HUES48 (cell line): ENCODE data around the gene PBRM1.

Source experiments
- H3K27ac ChIP-seq: one replicate; pipeline ENCODE4 v1.7.0; 2013; ENCODE audit warnings: low read depth, low read length, inconsistent platforms
- H3K27me3 ChIP-seq: 2 replicates; pipeline ENCODE4 v1.6.1; 2013; ENCODE audit warnings: mild to moderate bottlenecking, low read length; ENCODE audit not compliant: control insufficient read depth, insufficient read depth
- H3K36me3 ChIP-seq: 2 replicates; pipeline ENCODE4 v1.6.1; 2013; ENCODE audit warnings: low read length; ENCODE audit not compliant: control insufficient read depth, insufficient read depth
- H3K4me1 ChIP-seq: 2 replicates; pipeline ENCODE4 v1.6.1; 2013; ENCODE audit warnings: mild to moderate bottlenecking, low read length; ENCODE audit not compliant: control insufficient read depth, insufficient read depth
- H3K4me3 ChIP-seq: 2 replicates; pipeline ENCODE4 v1.5.1; 2013; ENCODE audit warnings: mild to moderate bottlenecking, low read depth, low read length
- H3K9ac ChIP-seq: 2 replicates; pipeline ENCODE4 v1.6.1; 2013; ENCODE audit warnings: mild to moderate bottlenecking, low read depth, low read length, moderate library complexity
- H3K9me3 ChIP-seq: 2 replicates; pipeline ENCODE4 v1.6.1; 2013; ENCODE audit warnings: low read length; ENCODE audit not compliant: control insufficient read depth, insufficient read depth

The PBRM1 gene

GRCh38 chr3:52703341-52703740 lies 17.6 kb upstream of the PBRM1 start:
- H3K27ac ChIP-seq = no peak overlapping the region
- H3K4me3 ChIP-seq = no peak overlapping the region
- no peak overlapping the region for H3K9ac ChIP-seq

DNA sequence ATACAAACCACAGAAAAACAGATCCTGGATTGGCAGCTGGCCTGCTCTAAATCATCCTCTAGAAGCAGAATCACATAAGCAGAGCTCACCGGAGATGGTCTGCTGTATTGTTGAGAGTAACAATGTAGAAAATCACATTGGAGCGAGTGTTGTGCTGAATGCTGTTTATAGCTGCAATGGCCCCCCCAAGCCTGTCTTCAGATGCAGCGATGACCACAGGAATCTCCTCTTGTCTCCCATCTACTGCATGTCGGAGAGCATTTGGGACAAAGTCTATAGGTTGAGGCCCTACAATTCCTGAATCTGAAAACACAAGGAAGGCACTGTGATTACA lies 11.9 kb upstream of the PBRM1 start:
- Histone ChIP-seq H3K4me3 (no peak overlapping the region), H3K4me1 (no peaks in the 10 kb centered on the region), H3K9ac (no peak overlapping the region), H3K9me3 (no peaks in the 10 kb centered on the region), H3K27me3 (no peaks in the 10 kb centered on the region), H3K27ac (no peak overlapping the region), H3K36me3 (peaks cover 72% of the 10 kb centered on the region)

More at GRCh38 chr3:52703341-52703740, 17.6 kb upstream of the PBRM1 start:
- H3K27me3 ChIP-seq = no peaks in the 10 kb centered on the region
- H3K36me3 ChIP-seq = peaks cover 30% of the 10 kb centered on the region
- H3K9me3 ChIP-seq = no peaks in the 10 kb centered on the region
- H3K4me1 ChIP-seq = peaks cover 7% of the 10 kb centered on the region; the same call in 1 of the 2 replicates

GRCh38 chr3:52696830-52697631 lies 11.3 kb upstream of the PBRM1 start:
- no peaks in the 10 kb centered on the region for H3K9me3 ChIP-seq
- H3K4me1 ChIP-seq = no peaks in the 10 kb centered on the region
- peaks cover 78% of the 10 kb centered on the region for H3K36me3 ChIP-seq
- H3K27ac ChIP-seq = no peak overlapping the region
- no peaks in the 10 kb centered on the region for H3K27me3 ChIP-seq
- H3K4me3 ChIP-seq = no peak overlapping the region
- H3K9ac ChIP-seq = no peak overlapping the region

DNA sequence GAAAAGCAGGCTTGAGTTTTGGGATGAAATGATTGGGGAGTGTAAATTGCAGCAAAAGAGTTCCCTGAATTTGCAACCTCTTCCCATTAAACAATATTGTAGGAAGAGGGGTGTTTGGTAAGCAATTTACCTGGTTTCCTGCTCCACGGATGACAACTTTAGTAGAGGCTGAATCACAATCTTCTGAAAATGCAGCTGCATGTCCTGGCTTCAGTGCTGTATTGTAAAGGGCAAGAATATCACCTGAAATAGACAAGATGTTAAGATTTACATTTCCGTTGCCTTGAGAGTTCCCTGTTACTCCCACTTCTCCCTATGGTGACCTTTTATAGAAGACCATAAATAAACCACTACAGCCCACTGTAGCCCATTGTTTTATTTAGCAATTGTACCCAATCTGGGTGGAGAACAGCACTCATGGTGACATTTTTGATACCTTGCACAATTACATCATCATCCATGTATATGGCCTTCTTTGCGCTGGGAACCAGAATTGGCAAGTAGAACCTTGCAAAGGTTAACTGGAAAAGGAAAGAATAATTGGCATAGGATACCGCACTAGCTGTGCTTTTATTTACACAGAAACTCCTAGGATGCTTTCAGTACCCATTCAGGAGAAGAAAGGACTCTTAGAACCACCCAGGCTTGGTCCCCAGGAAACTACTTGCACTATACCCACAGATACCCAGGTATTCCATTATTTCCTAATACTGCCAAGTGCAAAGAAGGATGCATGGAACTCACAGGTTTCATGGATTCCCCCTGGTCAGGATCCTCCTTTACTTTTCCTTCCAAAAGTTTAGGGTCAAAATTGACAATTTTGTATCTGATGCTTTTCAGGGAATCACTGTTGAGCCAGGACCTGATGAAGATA lies 10.3 kb upstream of the PBRM1 start:
- Histone ChIP-seq H3K4me3 (no peak overlapping the region), H3K4me1 (no peaks in the 10 kb centered on the region), H3K9me3 (no peaks in the 10 kb centered on the region), H3K27ac (no peak overlapping the region), H3K36me3 (peaks cover 88% of the 10 kb centered on the region), H3K9ac (no peak overlapping the region), H3K27me3 (no peaks in the 10 kb centered on the region)

DNA sequence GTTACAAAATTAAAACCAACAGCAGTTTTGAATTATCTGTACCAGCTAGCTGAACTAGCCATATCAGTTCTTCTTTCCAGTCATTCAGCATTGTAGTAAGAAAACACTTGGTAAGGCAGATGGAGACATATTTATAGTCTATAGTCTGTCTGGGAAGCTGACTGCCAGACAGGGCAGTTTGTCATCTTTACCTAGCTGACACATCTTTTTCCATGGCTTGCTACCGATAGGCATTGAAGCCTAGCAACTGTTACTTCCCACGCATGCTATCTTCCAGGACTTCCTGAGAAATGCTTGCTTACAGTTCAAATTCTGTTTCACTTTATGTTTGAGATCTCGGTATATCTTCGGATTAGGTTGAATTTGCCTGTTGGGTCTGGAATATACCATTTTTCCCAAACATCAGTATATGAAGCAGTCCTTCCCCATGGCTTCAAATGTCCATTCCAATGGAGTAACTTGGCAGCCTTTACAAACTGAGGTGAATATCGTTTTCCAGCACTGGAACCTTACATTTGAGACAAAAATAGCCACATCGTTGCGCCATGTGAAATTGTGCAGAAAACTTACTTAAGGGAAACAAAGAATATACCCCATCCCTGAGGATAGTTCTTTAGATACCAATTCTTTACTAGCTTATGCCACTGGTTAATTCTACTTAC lies 8.9 kb upstream of the PBRM1 start:
- Histone ChIP-seq H3K4me1 (no peaks in the 10 kb centered on the region), H3K27me3 (no peaks in the 10 kb centered on the region), H3K9me3 (no peaks in the 10 kb centered on the region), H3K27ac (peak overlapping the region; percentile 26), H3K36me3 (peaks cover 94% of the 10 kb centered on the region), H3K9ac (no peak overlapping the region), H3K4me3 (no peak overlapping the region)

GRCh38 chr3:52693071-52693470 lies 7.4 kb upstream of the PBRM1 start:
- Histone ChIP-seq H3K4me1 (no peaks in the 10 kb centered on the region), H3K9me3 (no peaks in the 10 kb centered on the region), H3K36me3 (peaks cover 100% of the 10 kb centered on the region), H3K4me3 (no peak overlapping the region), H3K27me3 (no peaks in the 10 kb centered on the region), H3K27ac (no peak overlapping the region), H3K9ac (no peak overlapping the region)

- Histone ChIP-seq H3K9me3 (no peaks in the 10 kb centered on the region), H3K27ac (no peak overlapping the region), H3K9ac (no peak overlapping the region), H3K36me3 (peaks cover 90% of the 10 kb centered on the region), H3K27me3 (no peaks in the 10 kb centered on the region), H3K4me3 (no peak overlapping the region), H3K4me1 (0 out of 2 replicates have a peak, but pooled peaks cover 6% of the 10 kb centered on the region)
Measured at GRCh38 chr3:52690560-52690959, 4.8 kb upstream of the PBRM1 start.

GRCh38 chr3:52689151-52689550 lies 3.4 kb upstream of the PBRM1 start:
- peak overlapping the region; percentile 6 for H3K27ac ChIP-seq
- H3K9me3 ChIP-seq = no peaks in the 10 kb centered on the region
- no peak overlapping the region for H3K9ac ChIP-seq
- peaks cover 76% of the 10 kb centered on the region for H3K36me3 ChIP-seq
- H3K4me3 ChIP-seq = no peak overlapping the region
- no peaks in the 10 kb centered on the region for H3K27me3 ChIP-seq
- 0 out of 2 replicates have a peak, but pooled peaks cover 6% of the 10 kb centered on the region for H3K4me1 ChIP-seq

GRCh38 chr3:52688266-52688665 lies 2.6 kb upstream of the PBRM1 start:
- no peak overlapping the region for H3K9ac ChIP-seq
- no peak overlapping the region for H3K4me3 ChIP-seq
- no peaks in the 10 kb centered on the region for H3K27me3 ChIP-seq
- no peaks in the 10 kb centered on the region for H3K9me3 ChIP-seq
- H3K27ac ChIP-seq = no peak overlapping the region
- peaks cover 67% of the 10 kb centered on the region for H3K36me3 ChIP-seq
- 0 out of 2 replicates have a peak, but pooled peaks cover 6% of the 10 kb centered on the region for H3K4me1 ChIP-seq

- peaks cover 10% of the 10 kb centered on the region; the same call in 1 of the 2 replicates for H3K4me1 ChIP-seq
- peaks cover 47% of the 10 kb centered on the region for H3K36me3 ChIP-seq
Measured at GRCh38 chr3:52685285-52685708, 416 bp downstream of the PBRM1 start.

More at GRCh38 chr3:52685285-52685708, 416 bp downstream of the PBRM1 start:
- Histone ChIP-seq H3K27ac (peak overlapping the region; percentile 95), H3K27me3 (no peaks in the 10 kb centered on the region), H3K9ac (peak overlapping the region; percentile 93), H3K4me3 (peak overlapping the region; percentile 90), H3K9me3 (no peaks in the 10 kb centered on the region)
